SK-N-MC (cell line): Measurements from ENCODE around the gene APLF.

ENCODE experiments used
- DNase-seq: peaks from one replicate; pipeline ENCODE4 v3.0.0-alpha.2; 2011; ENCODE audit warnings: low read depth, low spot score
- H3K27ac ChIP-seq: fragments of 200-600 bp; sonication (generic); 2 replicates; pipeline ENCODE4 v1.5.1; 2016; ENCODE audit warnings: mixed run types
- H3K36me3 ChIP-seq: fragments of 200-600 bp; sonication (generic); 2 replicates; pipeline ENCODE4 v1.6.1; 2017; ENCODE audit warnings: antibody characterized with exemption, low read length, mixed read lengths; ENCODE audit not compliant: insufficient read depth
- H3K4me3 ChIP-seq: fragments of 200-600 bp; sonication (generic); 2 replicates; pipeline ENCODE4 v1.5.1; 2016
- H3K9ac ChIP-seq: fragments of 200-600 bp; sonication (generic); 2 replicates; pipeline ENCODE4 v1.8.0; 2017; ENCODE audit warnings: mixed run types, mixed read lengths; ENCODE audit not compliant: insufficient read length
- H3K9me3 ChIP-seq: fragments of 200-600 bp; sonication (generic); 2 replicates; pipeline ENCODE4 v1.6.1; 2017; ENCODE audit warnings: low read depth, mild to moderate bottlenecking, antibody characterized with exemption, low read length, moderate library complexity, mixed read lengths
- EZH2 ChIP-seq: fragments of 200-600 bp; sonication (generic); IDR thresholded peaks from one replicate; pipeline ENCODE4 v1.6.1; 2017; ENCODE audit warnings: antibody characterized with exemption
- FOXP2 ChIP-seq: optimal IDR thresholded peaks from 2 replicates; pipeline ENCODE3; 2011; ENCODE audit warnings: mild to moderate bottlenecking, moderate library complexity; ENCODE audit not compliant: insufficient read depth; ENCODE audit errors: extremely low read length, control extremely low read depth
- POLR2AphosphoS5 ChIP-seq: IDR thresholded peaks from 2 replicates; pipeline ENCODE4 v1.6.1; 2012; ENCODE audit warnings: mild to moderate bottlenecking, low read depth, low read length, borderline replicate concordance

The APLF gene

DNA sequence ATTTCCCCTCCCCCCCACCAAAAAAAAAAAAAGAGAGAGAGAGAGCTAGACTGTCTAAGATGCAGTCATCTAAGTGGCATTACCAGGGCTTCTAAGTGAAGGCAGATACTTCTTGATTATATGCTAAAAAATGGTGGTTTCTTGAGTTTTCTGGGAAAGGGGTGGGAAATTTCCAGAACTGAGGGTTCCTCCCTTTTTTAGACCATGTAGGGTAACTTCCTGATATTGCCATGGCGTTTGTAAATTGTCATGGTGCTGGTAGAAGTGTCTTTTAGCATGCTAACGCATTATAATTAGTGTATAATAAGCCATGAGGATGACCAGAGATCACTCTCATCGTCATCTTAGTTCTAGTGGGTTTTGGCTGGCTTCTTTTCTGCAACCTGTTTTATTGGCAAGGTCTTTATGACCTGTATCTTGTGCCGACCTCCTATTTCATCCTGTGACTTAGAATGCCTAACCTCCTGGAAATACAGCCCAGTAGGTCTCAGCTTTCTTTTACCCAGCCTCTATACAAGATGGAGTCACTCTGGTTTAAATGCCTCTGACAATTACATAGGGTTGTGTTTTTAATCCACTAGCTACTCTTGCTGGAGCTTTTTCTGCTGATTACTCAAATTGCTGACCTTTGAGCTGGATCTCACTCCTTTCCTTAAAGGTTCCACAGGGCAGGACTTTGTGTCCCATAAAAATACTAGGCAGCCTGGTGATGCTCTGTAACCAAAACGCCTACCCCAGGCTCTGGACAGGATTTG lies 145.6 kb downstream of the APLF start:
- H3K4me3 ChIP-seq, result no peak overlapping the region
- H3K36me3 ChIP-seq, result no peaks in the 10 kb centered on the region
- no peak overlapping the region for H3K9ac ChIP-seq
- H3K9me3 ChIP-seq, result no peaks in the 10 kb centered on the region; the same call in 1 of the 2 replicates
- no peak for DNase-seq
- TF ChIP-seq FOXP2 (no peak), POLR2AphosphoS5 (no peak), EZH2 (no peak)
- no peak overlapping the region for H3K27ac ChIP-seq

DNA sequence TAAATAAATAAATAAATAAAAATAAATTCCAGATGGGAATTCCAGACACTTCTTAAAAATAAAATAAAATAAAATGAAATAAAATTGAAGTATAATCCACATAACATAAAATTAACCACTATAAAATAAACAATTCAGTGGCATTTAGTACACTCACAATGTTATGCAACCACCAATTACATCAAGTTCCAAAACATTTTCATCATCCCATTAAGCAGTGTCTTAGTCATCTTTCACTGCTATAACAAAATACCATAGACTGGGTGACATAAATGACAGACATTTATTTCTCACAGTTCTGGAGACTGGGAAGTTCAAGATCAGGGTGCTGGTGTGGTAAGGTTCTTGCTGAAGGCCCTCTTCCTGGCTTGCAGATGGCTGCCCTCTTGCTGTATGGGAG lies 153.4 kb downstream of the APLF start:
- Histone ChIP-seq H3K9ac (no peak overlapping the region), H3K4me3 (no peak overlapping the region), H3K9me3 (peaks cover 14% of the 10 kb centered on the region; the same call in 1 of the 2 replicates), H3K36me3 (peaks cover 5% of the 10 kb centered on the region; the same call in 1 of the 2 replicates), H3K27ac (peak overlapping the region; percentile 84)
- TF ChIP-seq POLR2AphosphoS5 (no peak), FOXP2 (no peak), EZH2 (no peak)
- DNase-seq, result no peak

DNA sequence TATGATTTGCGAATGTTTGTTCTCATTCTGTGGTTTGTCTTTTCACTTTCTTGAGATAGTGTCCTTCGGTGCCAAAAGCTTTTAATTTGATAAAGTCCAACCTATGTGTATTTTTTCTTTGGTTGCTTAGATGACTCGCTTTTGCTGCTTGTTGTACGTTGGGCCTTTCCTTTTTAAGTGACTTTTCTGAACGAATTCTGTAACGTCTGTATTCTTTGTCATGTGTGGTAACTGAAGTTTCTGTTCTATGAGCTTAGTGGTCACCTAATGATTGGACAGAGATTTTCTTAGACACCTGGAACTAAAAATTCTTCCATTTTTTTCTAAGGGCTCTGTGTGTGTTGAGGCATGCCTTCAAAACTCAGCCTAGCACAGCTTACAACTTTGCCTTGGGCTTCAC lies 156.4 kb downstream of the APLF start:
- peaks cover 14% of the 10 kb centered on the region; the same call in 1 of the 2 replicates for H3K9me3 ChIP-seq
- H3K4me3 ChIP-seq, result no peak overlapping the region
- H3K9ac ChIP-seq, result no peak overlapping the region
- DNase-seq, result no peak
- H3K27ac ChIP-seq, result no peak overlapping the region; the same call in 1 of the 2 replicates
- peaks cover 5% of the 10 kb centered on the region; the same call in 1 of the 2 replicates for H3K36me3 ChIP-seq
- no peak for TF ChIP-seq EZH2

DNA sequence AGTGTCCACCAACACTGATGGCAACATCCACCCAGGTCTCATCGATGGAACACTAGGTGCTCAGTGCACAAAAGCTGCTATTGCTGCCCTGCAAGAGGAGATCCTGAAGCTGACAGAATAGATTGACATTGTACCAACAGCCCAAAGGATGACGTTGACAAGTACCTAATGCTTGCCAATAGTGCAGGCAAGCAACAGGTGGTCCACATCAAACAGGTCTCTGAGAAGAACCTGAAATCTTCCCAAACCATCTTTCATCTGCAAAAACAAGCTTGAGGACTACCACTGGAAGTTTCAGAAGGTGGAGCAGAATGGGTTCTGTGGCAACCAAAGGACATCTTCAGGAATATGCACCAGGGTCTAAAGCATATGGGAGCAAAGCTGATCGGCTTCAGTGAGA lies 160.2 kb downstream of the APLF start:
- DNase-seq, result no peak

More for the DNA sequence above, 160.2 kb downstream of the APLF start:
- H3K27ac ChIP-seq, result no peak overlapping the region
- no peak overlapping the region for H3K4me3 ChIP-seq
- no peaks in the 10 kb centered on the region for H3K36me3 ChIP-seq
- peaks cover 7% of the 10 kb centered on the region; the same call in 1 of the 2 replicates for H3K9me3 ChIP-seq
- TF ChIP-seq POLR2AphosphoS5, result no peak
- TF ChIP-seq EZH2, result no peak
- TF ChIP-seq FOXP2, result no peak
- no peak overlapping the region for H3K9ac ChIP-seq
